Vagina (tissue), 2 donors: ENCODE data around the gene PIP5K1B.

ENCODE experiments used
- CTCF ChIP-seq, 3 experiments: fragments of 450-650 bp in 2 of 3; fragments of 200-600 bp in 1 of 3; sonication (generic) in 1 of 3; IDR thresholded peaks; one replicate each; pipeline ENCODE4 v1.5.1; 2017 to 2019; ENCODE audit warnings: antibody characterized with exemption in 3 of 3, mild to moderate bottlenecking in 2 of 3, moderate library complexity in 2 of 3
- POLR2A ChIP-seq, 2 donors: fragments of 450-650 bp; IDR thresholded peaks; one replicate each; pipeline ENCODE4 v1.6.1; 2017; ENCODE audit warnings: antibody characterized with exemption in 2 of 2, mild to moderate bottlenecking in 2 of 2, moderate library complexity in 2 of 2
- POLR2AphosphoS5 ChIP-seq, 2 donors: sonication (generic); formaldehyde crosslinking; IDR thresholded peaks; one replicate each; pipeline ENCODE4 v1.9.0; 2017; ENCODE audit warnings: antibody characterized with exemption in 2 of 2, mild to moderate bottlenecking in 2 of 2, low read depth in 1 of 2; ENCODE audit not compliant: insufficient read depth in 1 of 2

- TF ChIP-seq CTCF (IDR thresholded peaks at IDR 0.05): no peak
- no peak for TF ChIP-seq POLR2A (IDR thresholded peaks at IDR 0.05)
- TF ChIP-seq POLR2AphosphoS5 (IDR thresholded peaks at IDR 0.05; ENCODE audit: insufficient read depth in 1 of 2, low read depth in 1 of 2): no peak
Observed at GRCh38 chr9:68983522-68984424, 278.7 kb downstream of the PIP5K1B start.
